T-helper 9 cell (primary cell): ENCODE results near the gene TLE7.

Experiments used
- DNase-seq: peaks from one replicate; pipeline ENCODE4 v3.0.0-alpha.2; 2020
- total RNA-seq, 2 donors: gene quantifications; one replicate each; lab custom pipeline; 2026; lab: John Stamatoyannopoulos, UW

The TLE7 gene
- total RNA-seq, result 0 to 0.07 reads per million in 2 donors

DNA sequence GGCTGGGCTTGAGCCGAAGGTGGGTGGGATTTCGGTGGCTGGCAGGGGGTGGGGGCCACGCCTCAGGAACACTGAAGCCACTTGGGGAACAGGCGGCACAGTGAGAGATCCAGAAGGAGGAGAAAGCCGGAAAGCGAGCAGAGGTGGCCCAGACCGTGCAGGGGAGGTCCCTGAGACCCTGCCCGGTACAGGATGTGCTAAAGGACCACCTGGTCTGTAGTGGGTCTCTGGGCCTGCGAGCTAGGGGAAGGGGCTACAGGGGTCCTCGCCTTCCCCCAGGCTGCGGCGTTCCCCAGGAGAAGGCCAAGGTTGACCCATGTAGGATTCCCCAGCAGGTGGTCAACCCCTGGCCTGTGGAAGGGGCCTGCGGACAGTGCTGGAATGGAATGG, at the start of gene TLE7:
Gene TLE7, minus strand, starts transcription at position 4 of the 390 bp plus-strand sequence. CDS start 8,730 bp downstream, outside the sequence.
- no peak for DNase-seq

DNA sequence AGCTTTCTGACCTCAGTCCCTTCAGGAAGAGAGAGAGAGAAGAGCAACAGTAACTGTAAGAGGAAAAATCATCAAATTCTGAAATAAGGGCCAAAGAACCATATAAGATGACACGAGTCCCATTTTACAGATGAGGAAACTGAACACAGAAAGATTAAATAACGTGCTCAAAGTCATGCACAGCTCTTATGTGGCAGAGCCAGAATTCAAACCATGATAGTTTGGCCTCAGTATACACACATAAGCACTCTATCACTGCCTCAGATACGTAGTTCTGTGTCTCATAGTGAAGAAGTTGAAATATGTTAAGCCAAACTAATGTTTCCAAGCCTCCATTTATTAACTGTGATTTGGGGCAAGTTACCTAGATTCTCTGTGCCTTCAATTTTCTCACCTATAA, 49.2 kb upstream of the TLE7 start:
- no peak for DNase-seq

- no peak for DNase-seq
These were observed 48.5 kb upstream of the TLE7 start for GRCh38 chr16:71490361-71490760.

DNA sequence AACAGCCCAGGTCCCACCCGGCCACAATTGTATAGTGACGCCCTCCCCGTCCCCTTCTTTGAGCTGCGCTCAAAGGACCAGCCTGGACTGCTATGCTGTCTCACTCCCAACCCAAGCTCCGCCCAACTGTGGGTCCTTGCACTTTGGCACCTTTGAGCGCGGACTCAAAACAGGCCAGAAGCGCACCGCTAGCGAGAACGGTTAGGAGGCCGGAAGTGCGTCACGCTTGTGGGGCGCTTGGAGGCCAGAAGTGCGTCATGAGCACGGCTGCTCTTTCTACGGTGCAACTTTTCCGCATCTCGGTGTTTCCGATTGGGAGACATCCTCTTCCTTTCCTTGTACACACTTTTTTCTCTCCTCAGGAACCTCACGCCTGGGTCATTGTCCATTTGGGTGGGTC, 47.3 kb upstream of the TLE7 start, which contains the start of gene ZNF19:
Gene ZNF19, minus strand, starts transcription at position 203 of the 400 bp plus-strand sequence. CDS start 7,210 bp downstream, outside the sequence.
- no peak for DNase-seq

DNA sequence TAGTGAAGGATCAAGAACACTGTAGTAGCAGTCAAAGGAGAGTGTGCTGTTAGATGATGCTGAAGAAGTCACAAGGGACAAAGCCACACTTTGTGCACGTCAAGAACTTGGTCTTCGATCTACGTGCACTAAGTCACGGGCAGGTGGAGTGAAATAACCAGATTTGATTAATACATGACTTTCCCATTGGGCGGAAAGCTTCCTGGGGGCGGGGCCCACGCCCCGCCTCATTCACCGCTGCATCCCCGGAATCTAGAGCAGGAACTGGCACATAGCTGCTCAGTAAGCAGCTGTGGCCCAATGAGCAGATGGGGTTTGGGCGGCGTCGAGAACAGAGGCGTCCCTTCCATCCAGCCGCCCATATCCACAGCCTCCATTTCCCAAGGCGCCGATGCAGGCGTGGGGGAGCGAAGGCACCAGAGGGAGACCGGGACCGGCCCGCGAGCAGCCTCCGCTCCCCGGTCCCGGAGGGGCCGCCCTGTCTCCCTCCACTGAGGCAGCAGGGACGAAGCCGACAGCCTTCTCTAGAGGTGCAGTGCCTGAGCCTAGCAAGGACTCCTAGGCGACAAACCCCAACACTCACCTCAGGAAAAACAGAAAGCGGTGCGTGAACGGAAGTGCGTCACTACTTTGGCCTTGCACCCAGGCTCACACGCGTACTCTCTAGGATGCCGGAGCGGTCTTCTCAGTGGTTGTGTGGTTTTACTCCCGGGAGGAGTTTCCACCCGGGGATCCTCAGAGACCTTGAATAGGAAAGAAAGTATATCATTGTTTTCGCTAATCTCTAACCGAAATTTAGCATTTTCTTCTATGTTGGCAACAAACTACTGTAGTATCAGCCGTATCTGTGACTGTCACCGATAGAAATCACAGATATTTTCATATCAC, 42.4 kb upstream of the TLE7 start:
- DNase-seq, result peak; percentile 65

- DNase-seq, result no peak
These were observed 40.7 kb upstream of the TLE7 start for GRCh38 chr16:71482569-71482968.

- no peak for DNase-seq
These were observed 39.1 kb upstream of the TLE7 start for GRCh38 chr16:71480956-71481355.

- DNase-seq, result no peak
These were observed 37.6 kb upstream of the TLE7 start for GRCh38 chr16:71479420-71479819.

DNA sequence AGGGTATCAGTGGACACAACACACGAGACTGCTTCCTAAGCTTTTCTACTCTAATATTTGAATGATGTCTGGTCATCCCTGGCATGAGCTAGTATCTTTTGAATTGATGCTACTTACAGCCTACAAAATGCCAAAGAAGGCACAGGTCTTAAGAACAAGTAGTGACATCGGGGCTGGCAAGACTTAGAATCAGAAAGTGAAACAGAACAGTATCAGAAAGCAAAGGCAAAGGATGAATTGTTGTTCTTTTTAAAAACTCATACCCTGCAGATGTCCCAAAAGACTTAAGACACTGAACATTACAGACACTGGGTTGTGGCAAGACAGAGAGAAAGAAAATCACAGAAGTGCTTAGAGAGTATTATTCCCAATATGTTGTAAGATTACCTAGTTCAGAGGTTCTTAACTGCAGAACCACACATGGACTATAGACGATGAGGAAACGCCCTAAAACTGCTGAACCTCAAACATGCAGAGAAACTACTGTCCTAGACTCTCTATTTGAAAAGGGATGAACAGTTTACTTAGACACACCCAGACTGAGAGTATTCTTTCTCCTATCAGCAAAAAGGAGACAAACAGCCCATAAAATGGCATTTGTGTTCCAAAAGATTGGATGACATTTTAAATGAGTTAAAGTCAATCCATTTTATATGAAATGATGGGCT, 34.7 kb upstream of the TLE7 start:
- no peak for DNase-seq

DNA sequence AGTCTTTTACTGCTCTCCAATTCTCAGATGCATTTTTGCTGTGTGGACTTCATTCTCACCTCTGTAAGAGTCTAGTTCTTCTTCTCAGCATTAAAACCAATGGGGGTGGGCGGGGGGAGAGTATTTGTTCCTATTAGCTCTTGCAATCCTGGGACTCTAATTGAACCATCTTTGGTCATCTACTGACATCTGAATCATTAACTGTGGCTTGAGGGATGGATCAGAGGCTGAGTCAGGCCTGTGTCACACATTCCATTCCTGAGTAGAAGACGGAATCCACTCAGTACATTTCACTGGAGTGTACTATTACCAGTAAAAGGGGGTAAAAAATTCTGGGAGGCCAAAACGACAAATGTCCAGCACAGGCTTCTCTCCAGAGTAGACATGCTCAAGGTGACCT, 33.0 kb upstream of the TLE7 start:
- no peak for DNase-seq

DNA sequence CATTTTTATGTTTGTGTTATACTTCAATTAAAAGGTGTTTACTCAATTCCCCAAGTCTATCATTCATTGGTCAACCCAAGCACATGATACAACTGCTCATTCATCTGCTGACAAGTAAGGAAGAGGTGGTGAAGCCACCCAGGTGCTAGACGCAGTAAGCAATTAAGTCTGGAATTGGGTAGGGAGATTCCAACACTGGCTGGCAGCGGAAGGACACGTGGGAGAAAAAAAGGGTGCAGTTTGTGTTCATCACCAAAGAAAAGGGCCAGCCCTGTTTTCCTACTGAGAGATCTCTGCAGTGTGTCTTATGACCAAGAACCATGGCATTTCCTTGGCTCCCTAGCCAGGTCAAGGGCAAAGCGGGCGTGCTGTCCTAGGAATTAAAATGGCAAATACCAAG, 32.0 kb upstream of the TLE7 start:
- no peak for DNase-seq

DNA sequence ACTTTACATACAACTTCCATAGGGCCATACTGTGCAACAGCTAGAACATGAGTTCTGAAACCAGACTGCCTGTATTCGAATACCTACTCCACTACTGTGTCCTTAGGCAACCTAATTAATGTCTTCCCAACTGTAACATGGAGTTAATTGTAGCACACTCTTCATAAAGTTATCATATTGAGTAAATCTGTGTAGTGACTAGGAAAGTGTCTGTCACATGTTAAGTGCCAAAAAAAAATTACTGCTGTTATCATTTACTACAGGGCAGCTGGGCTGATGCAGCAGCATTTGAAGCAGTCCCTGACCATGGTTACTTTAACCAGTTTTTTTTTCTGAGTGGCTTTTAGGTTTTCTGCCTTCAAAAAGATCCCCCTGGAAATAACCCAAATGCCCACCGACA, 31.1 kb upstream of the TLE7 start:
- DNase-seq, result no peak

DNA sequence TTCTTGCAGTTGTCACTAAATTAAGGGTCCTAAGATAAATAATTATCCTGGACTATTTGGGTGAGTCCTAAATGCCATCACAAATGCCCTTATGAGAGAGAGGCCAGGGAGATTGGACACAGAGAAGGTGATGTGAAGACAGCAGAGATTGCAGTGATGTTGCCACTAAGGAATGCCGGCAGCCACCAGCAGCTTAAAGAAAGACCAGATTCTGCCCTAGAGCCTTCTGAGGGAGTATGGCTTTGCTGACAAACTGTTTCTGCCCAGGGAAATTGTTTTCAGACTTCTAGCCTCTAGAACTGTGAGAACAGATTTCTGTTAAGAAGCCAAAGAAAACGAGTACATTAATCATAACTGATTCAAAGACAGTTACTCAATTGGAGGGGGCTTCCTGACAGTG, 30.2 kb upstream of the TLE7 start:
- no peak for DNase-seq

- peak; percentile 54 for DNase-seq
These were observed 26.0 kb upstream of the TLE7 start for GRCh38 chr16:71467810-71468209.

DNA sequence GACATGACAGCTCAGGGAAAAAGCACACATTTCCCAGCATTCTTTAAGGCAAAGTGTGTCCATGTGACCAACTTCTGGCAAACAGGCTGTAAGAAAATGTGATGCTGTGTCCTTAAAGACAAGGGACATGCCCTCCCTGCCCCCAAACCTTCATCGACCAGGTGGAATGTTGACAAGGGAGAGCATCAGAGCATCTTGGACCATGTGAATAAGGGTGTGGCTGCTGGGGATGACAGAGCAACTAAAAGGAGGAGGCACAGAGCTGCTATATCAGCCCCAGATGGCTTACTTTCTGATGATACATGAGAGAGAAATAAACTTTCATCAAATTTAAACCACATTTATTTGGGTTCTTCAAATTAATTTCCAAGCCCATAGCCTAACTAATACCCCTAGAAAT, 22.4 kb upstream of the TLE7 start:
- no peak for DNase-seq

DNA sequence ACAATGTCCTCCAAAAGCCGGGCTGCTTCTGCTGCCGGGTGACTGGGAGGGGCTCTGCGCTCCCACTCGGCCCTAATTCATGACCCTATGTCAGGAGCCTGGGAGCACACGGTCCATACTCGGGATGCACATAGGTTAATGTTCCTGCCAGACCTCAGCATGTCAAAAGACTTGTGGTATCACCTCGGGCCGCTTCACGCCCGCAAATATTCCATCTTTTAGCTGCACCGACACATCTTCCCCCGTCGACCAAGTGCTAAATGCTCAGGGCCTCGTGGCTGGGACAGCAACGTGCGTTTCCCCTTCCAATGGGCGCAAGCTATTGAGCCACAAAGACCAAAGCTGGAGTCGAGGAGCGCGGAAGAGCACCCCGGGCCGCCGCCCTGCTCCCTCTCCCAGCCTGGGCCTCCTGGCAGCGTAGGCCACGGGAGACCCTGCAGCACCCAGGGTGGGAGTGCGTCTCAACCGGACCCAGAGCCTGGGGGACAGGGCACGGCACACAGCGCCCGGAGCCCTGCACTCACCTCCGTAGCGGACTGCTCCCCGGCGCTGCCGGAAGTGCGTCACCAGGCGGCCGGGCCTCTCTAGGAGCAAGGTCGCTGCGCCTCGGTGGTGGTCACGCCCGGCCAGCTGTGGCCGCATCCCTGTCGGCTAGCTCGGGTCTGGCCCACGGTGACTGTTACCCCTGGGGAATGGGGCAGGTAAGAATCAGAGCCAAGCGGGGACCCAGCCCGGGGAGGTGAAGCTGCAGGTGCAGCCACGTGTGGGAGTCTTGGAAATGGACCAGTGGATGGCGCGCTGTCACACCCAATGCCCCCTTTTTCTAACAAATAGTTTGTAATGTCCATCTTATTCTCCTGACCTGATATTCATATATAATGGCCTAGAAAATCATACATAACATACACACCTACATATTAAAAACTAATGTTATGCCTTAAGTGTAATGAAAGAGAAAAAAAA, 20.1 kb upstream of the TLE7 start, which contains the start of gene ZNF23:
Gene ZNF23, minus strand, starts transcription at position 562 of the 963 bp plus-strand sequence. CDS start 5,451 bp downstream, outside the sequence.
- peak; percentile 65 for DNase-seq

GRCh38 chr16:71460941-71461340, 19.1 kb upstream of the TLE7 start:
- DNase-seq, result no peak

DNA sequence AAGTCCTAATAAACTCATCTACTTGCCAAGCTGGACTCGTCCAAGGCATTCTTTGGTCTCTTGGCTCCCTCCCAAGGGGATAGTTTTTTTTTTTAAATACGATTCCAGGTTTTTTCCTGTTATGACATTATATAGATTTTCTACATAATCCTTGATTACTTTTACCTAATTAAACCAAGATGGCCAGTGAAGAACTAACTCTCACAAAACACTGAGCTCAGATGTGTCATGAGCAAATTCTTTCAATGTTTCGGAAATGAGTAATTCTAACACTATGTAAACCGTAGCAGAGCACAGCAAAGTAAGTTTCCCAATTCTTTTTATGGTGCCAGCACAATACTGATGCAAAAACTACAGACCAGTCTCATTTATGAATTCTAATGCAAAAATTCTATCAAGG, 18.4 kb upstream of the TLE7 start:
- DNase-seq, result no peak

GRCh38 chr16:71459510-71459909, 17.7 kb upstream of the TLE7 start:
- no peak for DNase-seq

DNA sequence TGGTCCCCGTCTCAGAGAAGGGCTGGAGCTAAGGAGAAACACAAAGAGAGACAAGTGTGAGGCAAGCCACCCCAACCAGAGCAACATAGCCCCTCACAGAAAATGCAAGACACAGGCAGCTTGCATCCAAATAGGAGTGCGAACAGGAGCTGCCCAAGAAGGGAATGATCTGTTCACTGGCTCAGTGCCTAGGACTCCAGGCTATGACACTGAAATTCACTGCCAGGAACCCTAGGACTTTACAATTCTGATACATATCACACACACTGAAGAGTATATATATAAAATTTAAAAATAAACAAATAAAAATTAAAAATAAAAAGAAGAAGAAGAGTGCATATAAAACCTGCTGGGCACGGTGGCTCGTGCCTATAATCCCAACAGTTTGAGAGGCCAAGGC, 14.9 kb upstream of the TLE7 start:
- DNase-seq, result no peak

DNA sequence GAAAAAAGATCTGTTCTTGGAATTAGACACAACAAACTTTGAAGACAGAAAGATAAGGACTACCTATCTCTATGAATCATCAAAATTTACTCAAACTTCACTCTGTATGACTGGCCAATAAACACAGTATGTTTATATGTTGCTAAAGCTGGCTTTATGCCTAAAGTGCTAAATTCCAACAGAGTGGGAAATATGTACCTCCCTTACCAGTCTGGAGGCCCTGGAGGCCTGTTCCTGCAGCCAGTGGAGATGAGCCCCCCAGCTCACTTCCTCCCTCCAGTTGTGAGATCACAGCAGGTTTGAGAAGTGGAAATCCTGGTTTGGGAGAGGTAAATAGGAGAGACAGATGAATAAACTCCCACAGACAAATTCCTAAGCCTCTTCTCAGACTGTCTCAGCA, 11.2 kb upstream of the TLE7 start:
- DNase-seq, result no peak

- no peak for DNase-seq
These were observed 7.2 kb upstream of the TLE7 start for GRCh38 chr16:71449020-71449419.
